IMR-90 (cell line): ENCODE data around the gene ODAD2. TPM values are rescaled to one million over a fixed set of nuclear protein-coding genes. Genes with fewer than 3 reads are reported as not detected.

Source experiments
- ATAC-seq: fragments of 200-7000 bp; cut with Tn5 transposase; 2 replicates; pipeline ENCODE4 v1.9.1; 2020; ENCODE audit warnings: low read depth, mild to moderate bottlenecking, moderate library complexity
- BruUV-seq: library from RNA; stranded (reverse); fragments of 400-500 nt; replicated peaks from 2 replicates; lab custom pipeline; 2021; lab: Mats Ljungman, UMichigan
- CTCF ChIA-PET: fragments of 300-600 bp; formaldehyde crosslinking; extraction: SDS; loops from one replicate; lab custom pipeline; 2021; ENCODE audit warnings: antibody characterized with exemption; lab: Yijun Ruan, JAX
- POLR2A ChIA-PET: fragments of 300-600 bp; sonication (Branson Sonifier 250); formaldehyde crosslinking; loops from one replicate; lab custom pipeline; 2022; ENCODE audit warnings: antibody characterized with exemption; ENCODE audit not compliant: unreplicated experiment; lab: Charles Lee
- DNase-seq: peaks from one replicate; pipeline ENCODE4 v3.0.0; 2013
- H2AFZ ChIP-seq: replicated peaks from 2 replicates; pipeline ENCODE3; 2013; ENCODE audit warnings: low read length, mild to moderate bottlenecking; ENCODE audit not compliant: poor library complexity
- H2AK5ac ChIP-seq: 2 replicates; pipeline ENCODE4 v1.6.1; 2013; ENCODE audit warnings: low read depth, low read length, inconsistent platforms
- H2AK9ac ChIP-seq: replicated peaks from 2 replicates; pipeline ENCODE3; 2013; ENCODE audit warnings: mild to moderate bottlenecking, low read depth, low read length, moderate library complexity; ENCODE audit not compliant: poor library complexity
- H2BK120ac ChIP-seq: 2 replicates; pipeline ENCODE4 v1.6.1; 2013; ENCODE audit warnings: low read depth, low read length, inconsistent platforms
- H2BK15ac ChIP-seq: 3 replicates; pipeline ENCODE4 v1.6.1; 2013; ENCODE audit warnings: low read depth, low read length, inconsistent platforms
- H2BK20ac ChIP-seq: 2 replicates; pipeline ENCODE4 v1.6.1; 2013; ENCODE audit warnings: low read depth, mild to moderate bottlenecking, inconsistent platforms, low read length, moderate library complexity
- H2BK5ac ChIP-seq: 2 replicates; pipeline ENCODE4 v1.6.1; 2013; ENCODE audit warnings: mild to moderate bottlenecking, low read depth, low read length, inconsistent platforms; ENCODE audit not compliant: poor library complexity, severe bottlenecking
- H3K14ac ChIP-seq: replicated peaks from 2 replicates; pipeline ENCODE4 v1.6.1; 2013; ENCODE audit warnings: low read depth, low read length, inconsistent platforms
- H3K18ac ChIP-seq: 2 replicates; pipeline ENCODE4 v1.6.1; 2013; ENCODE audit warnings: low read depth, low read length, control low read depth
- H3K23ac ChIP-seq: 2 replicates; pipeline ENCODE4 v1.6.1; 2013; ENCODE audit warnings: low read depth, low read length, inconsistent platforms
- H3K27ac ChIP-seq: 2 replicates; pipeline ENCODE4 v1.5.1; 2013; ENCODE audit warnings: mild to moderate bottlenecking, control low read depth, low read length; ENCODE audit not compliant: insufficient read depth
- H3K27me3 ChIP-seq: 2 replicates; pipeline ENCODE4 v1.6.1; 2013; ENCODE audit warnings: low read length; ENCODE audit not compliant: control insufficient read depth, insufficient read depth
- H3K36me3 ChIP-seq: 2 replicates; pipeline ENCODE4 v1.6.1; 2013; ENCODE audit warnings: low read length, mixed read lengths; ENCODE audit not compliant: control insufficient read depth, insufficient read depth
- H3K4ac ChIP-seq: 2 replicates; pipeline ENCODE4 v1.6.1; 2013; ENCODE audit warnings: low read depth, low read length, inconsistent platforms
- H3K4me1 ChIP-seq: 2 replicates; pipeline ENCODE4 v1.6.1; 2013; ENCODE audit warnings: low read length, mixed read lengths; ENCODE audit not compliant: control insufficient read depth, insufficient read depth
- H3K4me2 ChIP-seq: 2 replicates; pipeline ENCODE4 v1.6.1; 2013; ENCODE audit warnings: low read depth, mild to moderate bottlenecking, control low read depth, low read length, moderate library complexity
- H3K4me3 ChIP-seq: 2 replicates; pipeline ENCODE4 v1.5.1; 2013; ENCODE audit warnings: low read depth, mild to moderate bottlenecking, control low read depth, low read length, moderate library complexity; ENCODE audit not compliant: insufficient read depth
- H3K56ac ChIP-seq: 2 replicates; pipeline ENCODE4 v1.6.1; 2013; ENCODE audit warnings: low read length, inconsistent platforms; ENCODE audit not compliant: insufficient read depth; ENCODE audit errors: extremely low read depth
- H3K79me1 ChIP-seq, 2 experiments: 2 replicates each; pipeline ENCODE4 v1.6.1; 2013; ENCODE audit warnings: low read length in 2 of 2, inconsistent platforms in 1 of 2, low read depth in 1 of 2
- H3K9ac ChIP-seq: 2 replicates; pipeline ENCODE4 v1.6.1; 2013; ENCODE audit warnings: low read depth, low read length, control low read depth
- H3K9me1 ChIP-seq: 2 replicates; pipeline ENCODE4 v1.6.1; 2013; ENCODE audit warnings: low read length, inconsistent platforms; ENCODE audit not compliant: insufficient read depth
- H3K9me3 ChIP-seq: 2 replicates; pipeline ENCODE4 v1.6.1; 2013; ENCODE audit warnings: low read length; ENCODE audit not compliant: control insufficient read depth, insufficient read depth
- H4K20me1 ChIP-seq: 2 replicates; pipeline ENCODE4 v1.6.1; 2013; ENCODE audit warnings: low read length, inconsistent platforms; ENCODE audit not compliant: insufficient read depth
- H4K5ac ChIP-seq: 2 replicates; pipeline ENCODE4 v1.6.1; 2013; ENCODE audit warnings: mild to moderate bottlenecking, low read depth, low read length, control low read depth
- H4K8ac ChIP-seq, 2 experiments: 2 replicates each; pipeline ENCODE4 v1.6.1; 2013; ENCODE audit warnings: low read depth in 2 of 2, low read length in 2 of 2, control low read depth in 1 of 2, inconsistent platforms in 1 of 2
- H4K91ac ChIP-seq: 2 replicates; pipeline ENCODE4 v1.6.1; 2013; ENCODE audit warnings: low read depth, low read length, inconsistent platforms; ENCODE audit not compliant: insufficient read depth
- CHD1 ChIP-seq: IDR thresholded peaks from 2 replicates; pipeline ENCODE4 v1.6.1; 2012; ENCODE audit warnings: low read depth, low read length, improper control_type of control experiment
- FOS ChIP-seq: fragments of 150-350 bp; IDR thresholded peaks from 2 replicates; pipeline ENCODE4 v1.6.1; 2016; ENCODE audit warnings: low read depth, low read length
- MAFK ChIP-seq: IDR thresholded peaks from 2 replicates; pipeline ENCODE4 v1.6.1; 2012; ENCODE audit warnings: low read depth, low read length, improper control_type of control experiment
- MAZ ChIP-seq: IDR thresholded peaks from 2 replicates; pipeline ENCODE4 v1.6.1; 2012; ENCODE audit warnings: low read depth, mild to moderate bottlenecking, low read length, improper control_type of control experiment, moderate library complexity, borderline replicate concordance
- MXI1 ChIP-seq: IDR thresholded peaks from 2 replicates; pipeline ENCODE4 v1.6.1; 2012; ENCODE audit warnings: low read depth, mild to moderate bottlenecking, low read length, moderate library complexity, borderline replicate concordance
- NFE2L2 ChIP-seq: fragments of 150-350 bp; IDR thresholded peaks from 2 replicates; pipeline ENCODE4 v1.6.1; 2016; ENCODE audit warnings: low read depth, mild to moderate bottlenecking, low read length
- POLR2A ChIP-seq: IDR thresholded peaks from 2 replicates; pipeline ENCODE4 v1.6.1; 2012; ENCODE audit warnings: mild to moderate bottlenecking, low read depth, low read length
- RAD21 ChIP-seq: IDR thresholded peaks from 2 replicates; pipeline ENCODE4 v1.6.1; 2012; ENCODE audit warnings: low read length, improper control_type of control experiment
- RCOR1 ChIP-seq: IDR thresholded peaks from 2 replicates; pipeline ENCODE4 v1.6.1; 2012; ENCODE audit warnings: mild to moderate bottlenecking, low read length, improper control_type of control experiment; ENCODE audit not compliant: insufficient replicate concordance
- WGBS, 2 experiments: methylation state at CpG; one replicate each; pipeline versions ENCODE4 v1.1.5 to v1.1.7; 2013; ENCODE audit warnings: missing lambda C conversion rate in 2 of 2; ENCODE audit not compliant: insufficient read length in 1 of 2; ENCODE audit errors: extremely low coverage in 2 of 2; 5-methylcytosine and 5-hydroxymethylcytosine counted together
- dilution Hi-C: fragments of 300-500 bp; cut with HindIII; formaldehyde crosslinking; loops from one replicate; pipeline ENCODE4 v1.14.3; 2018; ENCODE audit warnings: low sequenced_read_pairs; ENCODE audit not compliant: unreplicated experiment
- in situ Hi-C: fragments of 300-500 bp; cut with MboI; formaldehyde crosslinking; loops from 3 replicates; pipeline ENCODE4 v1.14.3; 2019; ENCODE audit warnings: low sequenced_read_pairs, inconsistent platforms, mixed read lengths
- intact Hi-C: fragments of 100-400 bp; cut with micrococcal nuclease; formaldehyde crosslinking; loops from 2 replicates; pipeline ENCODE4 v1.10.0; 2022
- polyA plus RNA-seq, 3 experiments: library from polyadenylated mRNA; depleted of rRNA; stranded (reverse); fragments of >200 nt; gene quantifications; 2 replicates each; pipeline ENCODE4 v1.2.3, GENCODE V29; 2012; ENCODE audit warnings: low replicate concordance in 1 of 3
- total RNA-seq: library from RNA; depleted of rRNA; stranded (reverse); fragments of >200 nt; gene quantifications from 2 replicates; pipeline ENCODE4 v1.2.3, GENCODE V29; 2012
- TF ChIP-seq, protein P1 (sequence below): conservative IDR thresholded peaks from 2 replicates; pipeline ENCODE4 v1.5.1; 2012; ENCODE audit warnings: mild to moderate bottlenecking, low read depth, low read length, improper control_type of control experiment
- TF ChIP-seq, protein P2 (sequence below): fragments of 150-350 bp; IDR thresholded peaks from 2 replicates; pipeline ENCODE4 v1.6.1; 2017; ENCODE audit warnings: mild to moderate bottlenecking, antibody characterized with exemption, low read length, low read depth

ODAD2 gene
- total and polyA plus RNA-seq, 2 of the 4 experiments (the other 2 are of a cell fraction): 0.53 to 0.72 TPM

DNA sequence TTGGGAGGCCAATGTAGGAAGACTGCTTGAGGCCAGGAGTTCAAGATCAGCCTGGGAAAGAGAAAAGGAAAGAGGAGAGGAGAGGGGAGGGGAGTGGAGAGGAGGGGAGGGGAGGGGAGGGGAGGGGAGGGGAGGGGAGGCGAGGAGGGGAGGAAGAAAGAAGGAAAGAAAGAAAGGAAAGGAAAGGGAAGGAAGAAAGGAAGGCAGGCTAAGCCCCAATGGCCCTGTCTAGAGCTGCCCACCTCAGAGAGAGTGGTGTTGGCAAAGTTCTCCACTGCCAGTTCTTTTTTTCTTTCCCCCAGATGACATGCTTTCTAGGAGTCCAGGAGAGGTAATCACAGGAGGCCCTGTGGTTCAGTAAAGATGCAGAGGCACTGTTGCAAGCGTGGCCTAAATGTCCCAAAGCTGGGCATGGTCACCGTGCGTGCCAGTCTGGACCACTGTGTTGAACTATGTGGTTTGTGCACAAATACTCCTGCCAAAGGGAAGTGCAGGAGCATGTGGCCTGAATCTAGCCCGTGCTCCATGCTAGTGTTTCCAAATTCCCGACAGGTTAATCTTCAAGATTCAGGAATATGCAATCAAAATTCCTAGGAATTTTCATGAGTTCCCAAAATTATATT is 39.7 kb downstream of the ODAD2 start:
- TF ChIP-seq MXI1: no peak
- TF ChIP-seq POLR2A: no peak
- TF ChIP-seq, protein P1, sequence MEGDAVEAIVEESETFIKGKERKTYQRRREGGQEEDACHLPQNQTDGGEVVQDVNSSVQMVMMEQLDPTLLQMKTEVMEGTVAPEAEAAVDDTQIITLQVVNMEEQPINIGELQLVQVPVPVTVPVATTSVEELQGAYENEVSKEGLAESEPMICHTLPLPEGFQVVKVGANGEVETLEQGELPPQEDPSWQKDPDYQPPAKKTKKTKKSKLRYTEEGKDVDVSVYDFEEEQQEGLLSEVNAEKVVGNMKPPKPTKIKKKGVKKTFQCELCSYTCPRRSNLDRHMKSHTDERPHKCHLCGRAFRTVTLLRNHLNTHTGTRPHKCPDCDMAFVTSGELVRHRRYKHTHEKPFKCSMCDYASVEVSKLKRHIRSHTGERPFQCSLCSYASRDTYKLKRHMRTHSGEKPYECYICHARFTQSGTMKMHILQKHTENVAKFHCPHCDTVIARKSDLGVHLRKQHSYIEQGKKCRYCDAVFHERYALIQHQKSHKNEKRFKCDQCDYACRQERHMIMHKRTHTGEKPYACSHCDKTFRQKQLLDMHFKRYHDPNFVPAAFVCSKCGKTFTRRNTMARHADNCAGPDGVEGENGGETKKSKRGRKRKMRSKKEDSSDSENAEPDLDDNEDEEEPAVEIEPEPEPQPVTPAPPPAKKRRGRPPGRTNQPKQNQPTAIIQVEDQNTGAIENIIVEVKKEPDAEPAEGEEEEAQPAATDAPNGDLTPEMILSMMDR: no peak
- no peak for TF ChIP-seq RAD21
- no peak for TF ChIP-seq MAZ
- TF ChIP-seq FOS: no peak
- TF ChIP-seq NFE2L2: no peak
- no peak for TF ChIP-seq RCOR1
- no peak for TF ChIP-seq CHD1
- TF ChIP-seq MAFK: no peak
- TF ChIP-seq, protein P2, sequence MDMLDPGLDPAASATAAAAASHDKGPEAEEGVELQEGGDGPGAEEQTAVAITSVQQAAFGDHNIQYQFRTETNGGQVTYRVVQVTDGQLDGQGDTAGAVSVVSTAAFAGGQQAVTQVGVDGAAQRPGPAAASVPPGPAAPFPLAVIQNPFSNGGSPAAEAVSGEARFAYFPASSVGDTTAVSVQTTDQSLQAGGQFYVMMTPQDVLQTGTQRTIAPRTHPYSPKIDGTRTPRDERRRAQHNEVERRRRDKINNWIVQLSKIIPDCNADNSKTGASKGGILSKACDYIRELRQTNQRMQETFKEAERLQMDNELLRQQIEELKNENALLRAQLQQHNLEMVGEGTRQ: no peak
- Histone ChIP-seq H3K9me3 (no peaks in the 10 kb centered on the region), H3K36me3 (no peaks in the 10 kb centered on the region), H4K20me1 (no peaks in the 10 kb centered on the region), H3K79me1 (no peaks in the 10 kb centered on the region), H3K23ac (no peak overlapping the region), H3K4me3 (no peak overlapping the region), H3K27me3 (no peaks in the 10 kb centered on the region), H3K27ac (no peak overlapping the region), H3K56ac (no peak overlapping the region), H3K4me2 (no peak overlapping the region), H4K91ac (no peak overlapping the region), H2BK5ac (no peak overlapping the region), H2AK9ac (no peak overlapping the region), H3K18ac (no peak overlapping the region), H3K9ac (no peak overlapping the region), H3K9me1 (peaks cover 3% of the 10 kb centered on the region; the same call in 1 of the 2 replicates), H4K8ac (no peak overlapping the region), H4K5ac (no peak overlapping the region), H2AK5ac (no peak overlapping the region), H2BK15ac (no peak overlapping the region), H3K14ac (no peak overlapping the region), H3K4ac (no peak overlapping the region), H2BK20ac (no peak overlapping the region), H2BK120ac (no peak overlapping the region), H3K4me1 (peaks cover 2% of the 10 kb centered on the region; the same call in 1 of the 2 replicates), H2AFZ (peak overlapping the region; percentile 65)
- no peak for DNase-seq
- in situ Hi-C loops (no loop called here), dilution Hi-C loops (no loop called here), intact Hi-C loops (no loop called here)
- no peak for ATAC-seq
- CTCF ChIA-PET: no interaction called here
- POLR2A ChIA-PET: no interaction called here
- 100% methylated on average over 3 of the region's 6 CpGs; no CpG with 5 or more reads in 1 of the 2 experiments for whole genome bisulfite sequencing, 2 experiments
- no TSS peak for BruUV-seq
